Naive thymus-derived CD4-positive, alpha-beta T cell (primary cell): ENCODE results near the gene DDC. TPM values are rescaled to one million over a fixed set of nuclear protein-coding genes. Genes with fewer than 3 reads are reported as not detected.

Experiments
- ATAC-seq: fragments of 150-1000 bp; cut with Tn5 transposase; 2 replicates; pipeline ENCODE4 v1.10.0; 2021; ENCODE audit warnings: mild to moderate bottlenecking, moderate library complexity
- CTCF ChIA-PET: fragments of 350-600 bp; sonication (Branson Sonifier 250); formaldehyde crosslinking; loops from one replicate; lab custom pipeline; 2021; ENCODE audit warnings: antibody characterized with exemption; lab: Charles Lee
- POLR2A ChIA-PET: fragments of 350-600 bp; sonication (Branson Sonifier 250); formaldehyde crosslinking; loops from one replicate; lab custom pipeline; 2021; ENCODE audit warnings: antibody characterized with exemption, inconsistent platforms; lab: Charles Lee
- DNase-seq, 9 donors: peaks; one replicate each; pipeline versions ENCODE4 v3.0.0 to v3.0.0-alpha.2; 2020 to 2022; ENCODE audit warnings: mixed read lengths in 1 of 9
- H3K27ac ChIP-seq: one replicate; pipeline ENCODE4 v1.7.0; 2013; ENCODE audit warnings: mild to moderate bottlenecking, low read depth, low read length, moderate library complexity
- H3K27me3 ChIP-seq, 2 donors: one replicate each; pipeline ENCODE4 v1.7.0; 2013; ENCODE audit warnings: low read length in 2 of 2, mild to moderate bottlenecking in 2 of 2, moderate library complexity in 2 of 2; ENCODE audit not compliant: control insufficient read depth in 2 of 2, insufficient read depth in 2 of 2
- H3K36me3 ChIP-seq, 3 experiments: 1 replicate in 2 of 3; 2 replicates in 1 of 3; pipeline ENCODE4 v1.7.0; 2013; ENCODE audit warnings: low read length in 3 of 3, mild to moderate bottlenecking in 3 of 3, moderate library complexity in 1 of 3; ENCODE audit not compliant: insufficient read depth in 3 of 3, control insufficient read depth in 2 of 3
- H3K4me1 ChIP-seq, 2 donors: one replicate each; pipeline ENCODE4 v1.7.0; 2013; ENCODE audit warnings: low read length in 2 of 2, mild to moderate bottlenecking in 2 of 2, moderate library complexity in 1 of 2; ENCODE audit not compliant: control insufficient read depth in 2 of 2, insufficient read depth in 2 of 2
- H3K4me3 ChIP-seq: 2 replicates; pipeline ENCODE4 v1.7.0; 2013; ENCODE audit warnings: mild to moderate bottlenecking, low read length
- H3K9me3 ChIP-seq, 3 experiments: 1 replicate in 2 of 3; 2 replicates in 1 of 3; pipeline ENCODE4 v1.7.0; 2013; ENCODE audit warnings: low read length in 3 of 3; ENCODE audit not compliant: control insufficient read depth in 2 of 3
- H3K27ac Mint-ChIP-seq, 9 donors: one replicate each; pipeline ENCODE4 v1.8.0; 2020 to 2022; ENCODE audit warnings: mixed read lengths in 9 of 9, mild to moderate bottlenecking in 8 of 9, moderate library complexity in 5 of 9, inconsistent platforms in 2 of 9
- H3K27me3 Mint-ChIP-seq, 5 donors: one replicate each; pipeline ENCODE4 v1.8.0; 2021 to 2022; ENCODE audit warnings: mixed read lengths in 5 of 5, mild to moderate bottlenecking in 1 of 5
- H3K36me3 Mint-ChIP-seq, 5 donors: one replicate each; pipeline ENCODE4 v1.8.0; 2020 to 2022; ENCODE audit warnings: mixed read lengths in 5 of 5, mild to moderate bottlenecking in 3 of 5, inconsistent platforms in 1 of 5
- H3K4me1 Mint-ChIP-seq, 7 donors: one replicate each; pipeline ENCODE4 v1.8.0; 2020 to 2022; ENCODE audit warnings: mixed read lengths in 7 of 7, mild to moderate bottlenecking in 3 of 7, inconsistent platforms in 1 of 7
- H3K4me3 Mint-ChIP-seq, 10 donors: one replicate each; pipeline ENCODE4 v1.8.0; 2020 to 2022; ENCODE audit warnings: mild to moderate bottlenecking in 10 of 10, mixed read lengths in 10 of 10, moderate library complexity in 6 of 10, inconsistent platforms in 2 of 10
- H3K9me3 Mint-ChIP-seq, 11 donors: one replicate each; pipeline ENCODE4 v1.8.0; 2020 to 2022; ENCODE audit warnings: mixed read lengths in 11 of 11, mild to moderate bottlenecking in 4 of 11, inconsistent platforms in 1 of 11, moderate library complexity in 1 of 11
- intact Hi-C, 2 donors: fragments of 100-400 bp; cut with micrococcal nuclease; formaldehyde crosslinking; loops; one replicate each; pipeline ENCODE4 v1.15.1; 2023
- polyA plus RNA-seq, 2 donors: library from polyadenylated mRNA; unstranded; fragments of 300-500 nt; fragmentation: Illumina TruSeq; gene quantifications; one replicate each; pipeline ENCODE4 v1.2.3, GENCODE V29; 2021
- total RNA-seq, 6 experiments: library from RNA in 5 of 6; stranded (reverse) in 5 of 6; gene quantifications; 1 replicate in 5 of 6; 2 replicates in 1 of 6; pipeline ENCODE4 v1.2.3 and lab custom pipeline; 2021 to 2026

The DDC gene
- total and polyA plus RNA-seq, 7 experiments from 2014 or later: not detected

GRCh38 chr7:50449881-50450589 is 115.2 kb downstream of the DDC start, which contains the start of gene FIGNL1:
FIGNL1 (minus strand) TSS chr7:50450350; CDS start chr7:50447287, 3,063 bp downstream.
- ChIA-PET CTCF (interaction anchor here (0.6 kb wide), 1 partner anchor 19 kb away, joined by 4 read pairs; no protein-coding TSS in a partner anchor), POLR2A (interaction anchor here (0.7 to 1.5 kb wide), 6 partner anchors 18 to 672 kb away, joined by 3 to 4 read pairs (median 3); no protein-coding TSS in a partner anchor)
- H3K9me3 Mint-ChIP-seq: no peaks in the 10 kb centered on the region
- ATAC-seq (peak; percentile 98), DNase-seq (peak; percentile 61 to 87 (median 84))
- intact Hi-C loops: loop anchor here (1.0 to 5.0 kb wide), 9 partner anchors 33 to 381 kb away; no protein-coding TSS in a partner anchor
- H3K36me3 Mint-ChIP-seq: peaks cover 15 to 19% (median 19%) of the 10 kb centered on the region in 5 donors
- H3K4me1 Mint-ChIP-seq: peaks cover 14 to 43% (median 29%) of the 10 kb centered on the region in 7 donors
- no peaks in the 10 kb centered on the region for H3K27me3 ChIP-seq
- H3K27me3 Mint-ChIP-seq: peaks cover 0 to 11% (median 0%) of the 10 kb centered on the region in 5 donors
- peaks cover 0 to 19% (median 0%) of the 10 kb centered on the region in 3 experiments for H3K36me3 ChIP-seq
- H3K27ac Mint-ChIP-seq: peak within 1 kb of the TSS; percentile 92 to 99 (median 96)
- peaks cover 13 to 14% of the 10 kb centered on the region in 2 donors for H3K4me1 ChIP-seq
- H3K27ac ChIP-seq: peak within 1 kb of the TSS; percentile 94
- no peaks in the 10 kb centered on the region for H3K9me3 ChIP-seq
- H3K4me3 Mint-ChIP-seq: peak within 1 kb of the TSS; percentile 91 to 96 (median 94)
- H3K4me3 ChIP-seq: peak within 1 kb of the TSS; percentile 63

- Histone ChIP-seq H3K27ac (peak overlapping the region; percentile 94), H3K9me3 (no peaks in the 10 kb centered on the region), H3K4me1 (peaks cover 13 to 14% of the 10 kb centered on the region in 2 donors), H3K4me3 (peak overlapping the region; percentile 63), H3K36me3 (peaks cover 0 to 19% (median 0%) of the 10 kb centered on the region in 3 experiments), H3K27me3 (no peaks in the 10 kb centered on the region)
- Mint-ChIP-seq H3K4me3 (peak overlapping the region; percentile 91 to 96 (median 94)), H3K27me3 (peaks cover 0 to 9% (median 0%) of the 10 kb centered on the region in 5 donors), H3K36me3 (peaks cover 15 to 23% (median 19%) of the 10 kb centered on the region in 5 donors), H3K4me1 (peaks cover 14 to 48% (median 29%) of the 10 kb centered on the region in 7 donors), H3K27ac (peak overlapping the region; percentile 92 to 99 (median 96)), H3K9me3 (no peaks in the 10 kb centered on the region)
- CTCF ChIA-PET: interaction anchor here (0.6 kb wide), 1 partner anchor 20 kb away, joined by 4 read pairs; no protein-coding TSS in a partner anchor
- intact Hi-C loops: loop anchor here in 1 of 2 donors (2.0 kb wide), 1 partner anchor 33 kb away; no protein-coding TSS in a partner anchor
- DNase-seq (no peak), ATAC-seq (no peak)
- POLR2A ChIA-PET: interaction anchor here (0.7 to 1.5 kb wide), 2 partner anchors 56 to 290 kb away, joined by 3 to 4 read pairs; no protein-coding TSS in a partner anchor
These were observed 115.7 kb downstream of the DDC start for GRCh38 chr7:50449501-50449880.

GRCh38 chr7:50448823-50449222 is 116.4 kb downstream of the DDC start:
- ChIA-PET CTCF (no interaction called here), POLR2A (interaction anchor here (0.6 to 1.3 kb wide), 2 partner anchors 75 to 404 kb away, joined by 3 read pairs; no protein-coding TSS in a partner anchor)
- intact Hi-C loops: loop anchor here in 1 of 2 donors (2.0 kb wide), 1 partner anchor 32 kb away; no protein-coding TSS in a partner anchor

GRCh38 chr7:50446542-50446960 is 118.7 kb downstream of the DDC start:
- intact Hi-C loops: no loop called here
- Histone ChIP-seq H3K27me3 (no peaks in the 10 kb centered on the region), H3K27ac (no peak overlapping the region), H3K9me3 (no peaks in the 10 kb centered on the region), H3K36me3 (peaks cover 0 to 20% (median 0%) of the 10 kb centered on the region in 3 experiments), H3K4me3 (no peak overlapping the region), H3K4me1 (peaks cover 13 to 14% of the 10 kb centered on the region in 2 donors)
- Mint-ChIP-seq H3K36me3 (peaks cover 22 to 37% (median 30%) of the 10 kb centered on the region in 5 donors), H3K9me3 (no peaks in the 10 kb centered on the region), H3K4me3 (peak overlapping the region in 1 of 10 donors; percentile 15), H3K27me3 (no peaks in the 10 kb centered on the region), H3K4me1 (peaks cover 14 to 68% (median 26%) of the 10 kb centered on the region in 7 donors), H3K27ac (peak overlapping the region in 1 of 9 donors; percentile 35)
- no peak for DNase-seq
- no peak for ATAC-seq
- POLR2A ChIA-PET: interaction anchor here (0.8 kb wide), 1 partner anchor 11 kb away, joined by 3 read pairs; no protein-coding TSS in a partner anchor
- CTCF ChIA-PET: no interaction called here

More at GRCh38 chr7:50448823-50449222, 116.4 kb downstream of the DDC start:
- no peaks in the 10 kb centered on the region for H3K27me3 ChIP-seq
- peak overlapping the region; percentile 92 to 99 (median 96) for H3K27ac Mint-ChIP-seq
- peaks cover 14 to 55% (median 33%) of the 10 kb centered on the region in 7 donors for H3K4me1 Mint-ChIP-seq
- ATAC-seq: no peak
- no peaks in the 10 kb centered on the region for H3K9me3 ChIP-seq
- H3K36me3 Mint-ChIP-seq: peaks cover 19 to 29% (median 21%) of the 10 kb centered on the region in 5 donors
- H3K4me3 ChIP-seq: no peak overlapping the region
- peaks cover 0 to 8% (median 0%) of the 10 kb centered on the region in 5 donors for H3K27me3 Mint-ChIP-seq
- no peak for DNase-seq
- peaks cover 13 to 14% of the 10 kb centered on the region in 2 donors for H3K4me1 ChIP-seq
- H3K27ac ChIP-seq: peak overlapping the region; percentile 94
- no peaks in the 10 kb centered on the region for H3K9me3 Mint-ChIP-seq
- H3K36me3 ChIP-seq: peaks cover 0 to 19% (median 0%) of the 10 kb centered on the region in 3 experiments
- H3K4me3 Mint-ChIP-seq: peak overlapping the region in 5 of 10 donors; percentile 0 to 96 (median 94)

DNA sequence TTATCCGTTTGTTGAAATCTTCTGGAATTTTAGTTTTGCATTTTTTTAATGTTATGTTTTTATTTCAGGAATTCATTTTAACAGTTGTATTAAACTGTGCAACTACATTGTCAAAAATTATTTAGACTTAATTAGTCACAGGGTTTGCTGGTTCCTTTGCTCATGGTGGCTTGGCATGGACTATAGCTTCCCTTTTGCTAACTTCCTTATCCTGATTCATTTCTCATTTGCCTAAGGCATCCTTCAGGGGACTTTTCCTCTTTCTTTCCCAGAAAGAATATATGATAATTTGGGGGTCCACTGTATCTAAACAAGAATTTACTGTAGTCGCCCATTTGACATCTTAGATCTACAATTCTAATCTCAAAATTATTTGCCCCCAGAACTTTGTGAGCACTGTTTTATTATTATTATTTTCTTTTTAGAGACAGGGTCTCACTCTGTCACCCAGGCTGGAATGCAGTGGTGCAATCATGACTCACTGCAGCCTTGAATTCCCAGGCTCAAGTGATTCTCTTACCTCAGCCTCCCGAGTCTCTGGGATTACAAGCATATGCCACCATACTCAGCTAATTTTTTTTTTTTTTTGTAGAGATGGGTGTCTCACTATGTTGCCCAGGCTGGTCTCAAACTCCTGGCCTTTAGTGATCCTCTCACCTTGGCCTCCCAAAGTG is 128.9 kb downstream of the DDC start:
- H3K4me3 Mint-ChIP-seq: no peak overlapping the region
- Histone ChIP-seq H3K27me3 (no peaks in the 10 kb centered on the region), H3K4me1 (no peaks in the 10 kb centered on the region), H3K4me3 (no peak overlapping the region), H3K27ac (no peak overlapping the region), H3K9me3 (no peaks in the 10 kb centered on the region), H3K36me3 (peaks cover 0 to 1% (median 0%) of the 10 kb centered on the region in 3 experiments)
- H3K9me3 Mint-ChIP-seq: no peaks in the 10 kb centered on the region
- DNase-seq (no peak), ATAC-seq (peak; percentile 40)
- H3K27me3 Mint-ChIP-seq: no peaks in the 10 kb centered on the region
- peaks cover 0 to 1% (median 0%) of the 10 kb centered on the region in 7 donors for H3K4me1 Mint-ChIP-seq
- H3K36me3 Mint-ChIP-seq: peaks cover 0 to 36% (median 22%) of the 10 kb centered on the region in 5 donors
- ChIA-PET CTCF (no interaction called here), POLR2A (interaction anchor here (0.6 kb wide), 1 partner anchor 11 kb away, joined by 3 read pairs; no protein-coding TSS in a partner anchor)
- no peak overlapping the region for H3K27ac Mint-ChIP-seq
- intact Hi-C loops: no loop called here
